ENCODE measurements around the gene EEIG1.

EEIG1 gene

GRCh38 chr9:128001151-128001778 lies 20.5 kb upstream of the EEIG1 start:
- DNase-seq (ENCODE audit: low spot score) = no peak

DNA sequence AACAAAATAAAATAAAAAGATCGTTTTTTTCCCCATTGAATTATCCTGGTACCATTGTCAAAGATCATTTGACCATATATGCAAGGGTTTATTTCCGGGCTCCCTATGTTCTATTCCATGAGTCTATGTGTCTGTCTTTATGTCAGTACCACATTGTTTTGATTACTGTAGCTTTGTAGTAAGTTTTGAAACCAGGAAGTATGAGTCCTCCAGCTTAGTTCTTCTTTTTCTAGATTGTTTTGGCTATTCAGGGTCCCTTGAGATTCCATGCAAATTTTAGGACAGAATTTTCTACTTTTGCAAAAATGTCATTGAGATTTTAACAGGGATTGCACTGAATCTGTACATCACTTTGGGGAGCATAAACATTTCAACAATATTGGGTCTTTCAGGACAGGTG lies 18.7 kb upstream of the EEIG1 start:
- DNase-seq (ENCODE audit: low spot score) = no peak

- no peak for DNase-seq (ENCODE audit: low spot score)
Measured at GRCh38 chr9:127993721-127994120, 12.9 kb upstream of the EEIG1 start.

DNA sequence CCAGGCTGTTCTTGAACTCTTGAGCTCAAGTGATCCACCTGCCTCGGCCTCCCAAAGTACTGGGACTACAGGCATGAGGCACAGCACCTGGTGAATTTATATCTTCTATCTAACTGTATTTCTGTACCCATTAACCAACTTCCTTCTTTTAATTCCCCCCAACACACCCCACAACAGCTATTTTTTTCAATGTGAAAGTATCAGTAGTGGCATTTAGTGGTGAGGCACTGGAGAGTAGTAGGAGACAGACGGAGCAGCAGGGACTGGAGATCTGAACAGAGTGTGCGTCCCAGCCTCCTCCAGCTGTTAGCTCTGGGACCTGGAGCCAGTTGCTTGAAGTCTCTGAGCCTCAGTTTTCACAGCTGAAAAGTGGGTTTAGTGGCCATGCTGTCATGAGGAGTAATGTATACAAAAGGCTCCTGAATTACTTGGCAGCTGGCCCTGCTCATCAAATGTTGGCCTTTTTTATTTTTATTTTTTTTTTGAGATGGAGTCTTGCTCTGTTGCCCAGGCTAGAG lies 11.0 kb upstream of the EEIG1 start:
- no peak for DNase-seq (ENCODE audit: low spot score)

GRCh38 chr9:127991017-127991756 lies 10.4 kb upstream of the EEIG1 start:
- DNase-seq (ENCODE audit: low spot score) = no peak

DNA sequence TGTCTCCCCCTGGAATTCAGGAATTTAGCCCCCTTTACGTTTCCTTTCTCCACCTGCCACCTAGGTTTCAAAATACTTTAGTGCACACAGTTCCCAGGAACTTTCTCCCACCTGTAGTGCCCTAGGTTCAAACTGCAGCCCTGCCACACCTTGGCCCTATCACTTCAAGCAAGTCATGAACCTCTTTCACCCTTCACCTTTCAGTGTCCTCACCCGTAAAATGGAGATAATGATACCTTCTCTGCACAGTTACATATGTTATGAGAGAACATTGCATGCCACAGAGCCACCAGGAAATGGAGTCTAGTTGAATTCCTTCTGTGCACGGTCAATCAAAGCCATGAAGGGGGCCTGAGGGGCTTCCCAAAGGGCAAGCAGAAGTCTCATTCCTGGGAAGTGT lies 9.8 kb upstream of the EEIG1 start:
- no peak for DNase-seq (ENCODE audit: low spot score)

DNA sequence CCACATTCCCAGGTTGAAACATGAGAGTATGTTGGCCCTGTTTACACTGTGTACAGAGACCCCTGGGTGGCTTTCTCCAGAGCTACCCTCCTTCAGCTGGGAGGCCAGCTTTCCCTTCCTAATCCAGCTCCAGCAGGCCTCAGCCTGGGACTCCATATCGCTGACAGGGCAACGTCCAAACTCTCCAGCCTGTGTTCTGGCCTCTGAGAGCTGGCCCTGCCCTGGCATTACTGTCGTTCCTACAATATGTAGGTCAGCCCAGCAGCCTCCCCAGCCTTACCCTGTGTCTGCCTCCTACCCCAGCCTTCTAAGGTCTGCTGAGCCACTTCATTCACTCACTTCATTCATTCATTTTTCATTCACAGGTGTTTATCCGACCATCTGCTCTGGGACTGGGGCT lies 8.3 kb upstream of the EEIG1 start:
- DNase-seq (ENCODE audit: low spot score) = no peak

DNA sequence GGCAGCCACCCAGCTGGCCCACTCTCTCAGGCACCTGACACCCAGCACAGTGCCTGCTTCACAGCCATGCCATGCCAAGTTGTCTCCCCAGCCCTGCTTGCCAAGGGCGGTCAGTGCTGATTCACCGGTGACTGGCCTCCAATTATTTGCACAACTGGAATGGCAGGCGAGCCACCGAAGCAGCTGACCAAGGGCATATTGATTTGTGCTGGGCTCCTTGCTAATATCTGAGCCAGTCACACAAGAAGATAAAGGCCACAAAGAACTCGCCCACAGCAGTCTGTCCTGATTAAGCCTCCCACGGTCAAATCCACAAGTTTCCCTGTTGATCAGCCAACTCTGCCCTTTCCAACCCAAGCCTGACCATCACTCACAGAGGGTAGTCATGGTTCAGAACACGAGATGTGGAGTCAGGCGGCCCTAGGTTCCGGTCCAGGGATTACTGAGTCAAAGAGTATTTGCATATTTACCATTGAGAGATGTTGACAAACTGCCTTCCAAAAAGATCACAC lies 6.4 kb upstream of the EEIG1 start:
- DNase-seq (ENCODE audit: low spot score) = no peak

DNA sequence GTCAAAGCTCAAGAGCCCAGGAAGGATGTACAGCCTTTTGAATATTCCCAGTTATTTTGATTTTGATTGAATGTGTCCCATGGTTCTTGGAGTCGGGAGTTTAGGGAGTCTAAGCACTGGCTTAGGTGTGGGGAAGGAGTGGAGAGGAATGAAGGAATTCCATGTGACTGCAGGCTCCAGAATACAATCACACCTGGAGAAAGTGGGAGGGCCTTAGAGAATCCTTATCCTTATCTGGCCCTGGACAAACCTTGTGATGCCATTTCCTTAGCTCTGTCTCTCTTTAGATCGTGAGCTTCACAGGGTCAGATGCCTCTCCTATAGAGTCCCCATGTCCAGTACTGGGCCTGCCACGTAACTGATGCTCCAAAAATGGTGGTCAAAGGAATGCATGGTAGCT lies 4.2 kb upstream of the EEIG1 start:
- DNase-seq (ENCODE audit: low spot score) = no peak

- DNase-seq (ENCODE audit: low spot score) = no peak
Measured at GRCh38 chr9:127983847-127984289, 3.1 kb upstream of the EEIG1 start.

DNA sequence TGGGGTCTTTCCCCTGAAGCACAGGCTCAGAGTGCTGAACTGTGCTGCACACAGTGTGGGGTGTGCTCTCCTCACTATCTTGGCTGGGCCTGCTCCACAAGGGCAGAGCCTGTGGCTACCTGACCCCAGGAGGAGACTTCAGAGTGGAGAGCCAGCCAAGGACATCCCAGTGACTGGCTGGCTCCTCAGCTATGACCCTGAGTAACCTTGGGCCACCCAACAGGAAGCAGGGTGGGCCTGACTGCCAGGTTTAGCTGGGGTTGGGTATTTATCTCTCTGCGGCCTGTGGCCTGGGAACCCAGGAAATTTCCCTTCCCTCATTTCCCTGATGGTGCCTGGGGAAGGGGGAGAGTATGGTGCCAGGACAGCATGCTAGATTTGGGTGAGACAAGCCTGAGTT lies 2.1 kb upstream of the EEIG1 start:
- no peak for DNase-seq (ENCODE audit: low spot score)

GRCh38 chr9:127981559-127982121 lies 851 bp upstream of the EEIG1 start:
- DNase-seq (ENCODE audit: low spot score) = no peak

- no peak for DNase-seq (ENCODE audit: low spot score)
Measured at GRCh38 chr9:127980060-127980705, 606 bp downstream of the EEIG1 start.

DNA sequence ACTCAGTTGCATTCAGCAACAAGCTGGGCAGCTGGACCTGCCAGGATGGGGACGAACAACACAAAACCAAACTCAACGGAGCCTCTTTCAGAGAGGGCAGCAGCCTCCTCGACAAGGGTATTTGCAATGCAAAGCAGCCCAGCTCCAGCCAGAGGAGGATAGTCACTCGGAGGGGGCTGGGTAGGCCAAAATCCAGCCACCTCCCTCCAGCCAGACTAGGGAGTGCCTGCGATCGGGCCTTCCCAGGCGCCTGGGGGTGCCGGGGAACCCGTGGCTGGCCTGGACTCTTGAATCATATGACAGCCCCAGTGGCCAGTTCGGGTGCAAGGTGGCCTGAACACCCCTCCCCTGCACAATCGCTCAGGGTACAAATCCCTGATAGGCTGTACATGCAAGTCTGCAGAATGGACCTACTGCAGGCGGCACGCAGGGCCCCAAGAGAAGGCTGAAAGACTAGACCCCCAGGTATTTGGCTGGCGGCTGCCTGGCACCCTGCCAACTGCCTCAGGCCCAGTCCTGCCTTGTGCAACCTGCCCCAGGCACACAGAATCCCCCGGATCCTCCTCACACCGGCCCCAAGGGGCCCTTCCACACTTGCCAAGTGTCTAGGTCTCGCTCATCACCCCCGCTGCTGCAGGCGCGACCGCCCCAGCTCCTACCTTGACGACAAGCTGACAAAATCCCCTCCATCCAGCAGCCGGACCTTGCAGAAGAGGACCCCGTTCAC lies 1.3 kb downstream of the EEIG1 start:
- DNase-seq (ENCODE audit: low spot score) = peak; percentile 96

- no peak for DNase-seq (ENCODE audit: low spot score)
Measured at GRCh38 chr9:127979015-127979332, 1.8 kb downstream of the EEIG1 start.

DNA sequence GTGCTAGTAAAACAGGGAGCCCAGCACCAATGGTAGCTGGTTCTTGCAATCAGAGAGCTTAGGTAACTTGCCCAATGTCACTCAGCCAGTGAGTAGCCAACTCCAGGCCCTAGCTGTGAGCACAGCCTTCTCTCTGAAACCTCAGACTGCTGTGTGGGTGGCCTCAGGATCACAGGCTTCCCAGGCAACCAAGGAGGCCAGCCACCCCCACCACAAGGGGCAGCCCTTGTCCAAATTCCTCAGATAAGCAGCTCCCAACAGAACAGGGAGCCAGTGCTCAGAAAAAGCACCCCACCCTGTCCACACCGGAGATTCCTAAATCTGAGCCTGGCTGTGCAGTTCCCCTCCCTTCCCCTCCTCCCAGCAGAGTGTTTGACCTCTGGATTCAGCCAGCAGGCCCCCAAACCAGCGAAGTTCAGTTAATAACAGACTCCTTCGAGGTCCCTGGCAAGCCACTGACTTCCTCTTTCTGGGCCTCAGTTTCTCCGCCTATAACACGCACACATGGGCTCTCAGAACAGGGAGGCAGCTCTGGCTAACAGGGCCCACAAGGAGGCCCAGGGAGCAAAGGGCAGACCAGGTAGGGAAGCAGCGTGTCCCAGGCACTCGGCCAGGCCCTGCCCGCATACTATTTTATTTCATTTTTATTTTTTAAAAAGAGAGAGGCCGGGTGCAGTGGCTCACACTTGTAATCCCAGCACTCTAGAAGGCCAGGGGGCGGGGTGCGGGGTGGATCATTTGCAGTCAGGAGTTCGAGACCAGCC lies 2.7 kb downstream of the EEIG1 start:
- no peak for DNase-seq (ENCODE audit: low spot score)

GRCh38 chr9:127977009-127977883 lies 3.5 kb downstream of the EEIG1 start:
- DNase-seq (ENCODE audit: low spot score) = no peak

DNA sequence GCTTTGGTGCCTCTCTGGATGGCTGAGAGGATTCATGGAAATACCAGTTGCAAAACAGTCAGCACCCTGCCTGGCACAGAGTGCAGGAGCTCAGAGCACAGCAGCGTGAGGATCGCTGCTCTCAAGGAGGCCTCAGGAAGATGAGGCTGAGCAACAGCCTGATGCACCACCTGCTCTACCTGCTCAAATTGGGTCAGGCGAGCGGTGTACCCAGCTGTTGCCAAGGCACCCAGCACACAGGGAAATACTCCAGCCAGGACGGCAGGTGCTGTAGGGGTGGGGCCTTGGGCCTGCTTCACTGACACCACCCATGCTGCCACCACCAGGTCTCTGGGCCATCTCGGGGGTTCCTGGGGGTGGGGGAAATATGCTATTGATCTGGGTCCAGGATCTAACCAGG lies 4.3 kb downstream of the EEIG1 start:
- no peak for DNase-seq (ENCODE audit: low spot score)

- DNase-seq (ENCODE audit: low spot score) = peak; percentile 83
Measured at GRCh38 chr9:127975376-127976315, 5.1 kb downstream of the EEIG1 start.

Measured in globus pallidus (tissue), 1 donor.